ENCODE measurements around the gene ATP1B3. TPM values are rescaled to one million over a fixed set of nuclear protein-coding genes. Genes with fewer than 3 reads are reported as not detected.

The ATP1B3 gene
- total RNA-seq, 4 donors from 2014 or later, result 120 to 161 (median 140) TPM

GRCh38 chr3:141895731-141896130 lies 19.3 kb downstream of the ATP1B3 start:
- intact Hi-C loops (cut with DNase I; ENCODE audit: low total_unique reads), result no loop called here
- 89 to 97% methylated on average over 3 of the region's 3 CpGs for WGBS, 2 donors
- TF ChIP-seq CTCF (IDR thresholded peaks at IDR 0.05), result no peak
- no peak for TF ChIP-seq POLR2A (IDR thresholded peaks at IDR 0.05)
- H3K4me3 ChIP-seq (ENCODE audit: low read depth, poor library complexity, severe bottlenecking), result no peak overlapping the region
- DNase-seq (ENCODE audit: low spot score in 2 of 2), result no peak

GRCh38 chr3:141898908-141899307 lies 22.5 kb downstream of the ATP1B3 start:
- TF ChIP-seq CTCF (IDR thresholded peaks at IDR 0.05) (no peak), POLR2A (IDR thresholded peaks at IDR 0.05) (no peak)
- WGBS, 2 donors, result 96 to 97% methylated on average over 1 of the region's 1 CpG
- DNase-seq (ENCODE audit: low spot score in 2 of 2), result no peak
- no peak overlapping the region for H3K4me3 ChIP-seq (ENCODE audit: low read depth, poor library complexity, severe bottlenecking)
- intact Hi-C loops (cut with DNase I; ENCODE audit: low total_unique reads), result no loop called here

GRCh38 chr3:141900343-141900742 lies 23.9 kb downstream of the ATP1B3 start:
- H3K4me3 ChIP-seq (ENCODE audit: low read depth, poor library complexity, severe bottlenecking), result no peak overlapping the region
- TF ChIP-seq CTCF (IDR thresholded peaks at IDR 0.05) (no peak), POLR2A (IDR thresholded peaks at IDR 0.05) (no peak)
- WGBS, 2 donors, result 93 to 96% methylated on average over 3 of the region's 3 CpGs
- DNase-seq (ENCODE audit: low spot score in 2 of 2), result no peak
- intact Hi-C loops (cut with DNase I; ENCODE audit: low total_unique reads), result no loop called here

GRCh38 chr3:141901914-141902313 lies 25.5 kb downstream of the ATP1B3 start:
- intact Hi-C loops (cut with DNase I; ENCODE audit: low total_unique reads), result no loop called here
- no peak overlapping the region for H3K4me3 ChIP-seq (ENCODE audit: low read depth, poor library complexity, severe bottlenecking)
- no peak for DNase-seq (ENCODE audit: low spot score in 2 of 2)
- WGBS, 2 donors, result 70 to 78% methylated on average over 2 of the region's 2 CpGs
- no peak for TF ChIP-seq POLR2A (IDR thresholded peaks at IDR 0.05)
- no peak for TF ChIP-seq CTCF (IDR thresholded peaks at IDR 0.05)

- no peak for TF ChIP-seq CTCF (IDR thresholded peaks at IDR 0.05)
- TF ChIP-seq POLR2A (IDR thresholded peaks at IDR 0.05), result no peak
- no peak for DNase-seq (ENCODE audit: low spot score in 2 of 2)
- H3K4me3 ChIP-seq (ENCODE audit: low read depth, poor library complexity, severe bottlenecking), result no peak overlapping the region
- intact Hi-C loops (cut with DNase I; ENCODE audit: low total_unique reads), result no loop called here
- WGBS, 2 donors, result 75% methylated on average over 4 of the region's 4 CpGs
These were observed 27.8 kb downstream of the ATP1B3 start for GRCh38 chr3:141904203-141904602.

- DNase-seq (ENCODE audit: low spot score in 2 of 2), result no peak
- WGBS, 2 donors, result 63 to 70% methylated on average over 2 of the region's 2 CpGs
- no peak overlapping the region for H3K4me3 ChIP-seq (ENCODE audit: low read depth, poor library complexity, severe bottlenecking)
- TF ChIP-seq CTCF (IDR thresholded peaks at IDR 0.05) (no peak), POLR2A (IDR thresholded peaks at IDR 0.05) (no peak)
- intact Hi-C loops (cut with DNase I; ENCODE audit: low total_unique reads), result no loop called here
These were observed 28.7 kb downstream of the ATP1B3 start for GRCh38 chr3:141905129-141905528.

All from lower leg skin (tissue), 4 donors.